Body of pancreas (tissue), 4 donors: ENCODE results near the gene CBY1. TPM values are rescaled to one million over a fixed set of nuclear protein-coding genes. Genes with fewer than 3 reads are reported as not detected.
A peak's percentile ranks its signal among the peaks of the same experiment; 100 is the strongest.

Source experiments
- ATAC-seq: fragments of 150-250 bp; one replicate; pipeline ENCODE4 v1.9.1; 2016
- DNase-seq, 4 donors: peaks; one replicate each; pipeline ENCODE4 v3.0.0-alpha.2; 2019
- H3K27ac ChIP-seq, 4 donors: fragments of 200-600 bp; sonication (generic); 1 replicate in 3 of 4; 2 replicates in 1 of 4; pipeline versions ENCODE4 v1.5.1 to v1.6.1; 2016 to 2019; ENCODE audit warnings: mild to moderate bottlenecking in 1 of 4, mixed read lengths in 1 of 4, moderate library complexity in 1 of 4
- H3K27me3 ChIP-seq, 2 donors: fragments of 200-600 bp; sonication (generic); one replicate each; pipeline ENCODE4 v1.6.0; 2016; ENCODE audit warnings: mild to moderate bottlenecking in 1 of 2
- H3K36me3 ChIP-seq, 2 donors: fragments of 200-600 bp; sonication (generic); replicated peaks in 1 of 2; 2 replicates each; pipeline ENCODE4 v1.5.1; 2016; ENCODE audit warnings: low read depth in 2 of 2; ENCODE audit not compliant: insufficient read depth in 1 of 2
- H3K4me1 ChIP-seq: fragments of 200-600 bp; sonication (generic); one replicate; pipeline ENCODE4 v1.6.0; 2016
- H3K4me3 ChIP-seq, 2 donors: fragments of 200-600 bp; sonication (generic); 1 replicate in 1 of 2; 2 replicates in 1 of 2; pipeline ENCODE4 v1.5.1; 2016 to 2019
- H3K9me3 ChIP-seq, 3 donors: fragments of 200-600 bp; sonication (generic); 1 replicate in 2 of 3; 2 replicates in 1 of 3; pipeline ENCODE4 v1.5.1; 2016
- POLR2A ChIP-seq, 3 donors: fragments of 450-650 bp; IDR thresholded peaks; one replicate each; pipeline ENCODE4 v1.6.1; 2016; ENCODE audit warnings: antibody characterized with exemption in 3 of 3, mild to moderate bottlenecking in 2 of 3
- WGBS, 2 donors: methylation state at CpG; one replicate each; pipeline ENCODE4 v1.1.5; 2017; 5-methylcytosine and 5-hydroxymethylcytosine counted together
- intact Hi-C: fragments of 100-400 bp; cut with DNase I; formaldehyde crosslinking; loops from one replicate; pipeline ENCODE4 v1.15.1; 2023
- total RNA-seq, 2 donors: library from RNA; depleted of rRNA; stranded (reverse); fragments of >200 nt; gene quantifications; one replicate each; pipeline ENCODE4 v1.1.0, GENCODE V29; 2016
- TF ChIP-seq, protein P1 (sequence below), 7 experiments: fragments of 450-650 bp in 4 of 7; fragments of 200-600 bp in 3 of 7; sonication (generic) in 3 of 7; IDR thresholded peaks; one replicate each; pipeline ENCODE4 v1.5.1; 2016 to 2019; ENCODE audit warnings: antibody characterized with exemption in 7 of 7

The CBY1 gene
- total RNA-seq, 2 donors from 2014 or later, result 8.6 to 16.5 TPM

DNA sequence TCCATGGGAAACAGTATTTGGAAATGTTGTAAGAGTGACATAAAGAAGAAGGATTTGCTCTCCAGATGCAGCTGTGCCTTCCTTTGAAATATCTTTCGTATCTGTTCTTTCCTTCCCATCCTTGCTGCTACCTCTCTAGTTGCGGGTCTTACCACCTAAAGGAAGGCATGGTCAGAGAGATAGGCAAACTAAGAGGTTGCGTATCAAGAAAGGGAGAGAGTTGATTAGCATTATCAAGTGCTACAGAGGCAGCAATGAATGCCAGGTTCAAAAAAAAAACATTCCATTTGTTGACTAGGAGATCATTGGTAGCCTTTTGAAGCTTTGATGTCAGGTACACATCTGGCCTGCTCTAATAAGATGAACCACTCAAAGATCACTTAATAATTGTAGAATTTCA lies 53.9 kb downstream of the CBY1 start:
- Histone ChIP-seq H3K4me1 (peaks cover 29% of the 10 kb centered on the region), H3K9me3 (no peaks in the 10 kb centered on the region), H3K27me3 (no peaks in the 10 kb centered on the region), H3K36me3 (no peaks in the 10 kb centered on the region), H3K27ac (no peak overlapping the region), H3K4me3 (no peak overlapping the region)
- ATAC-seq (no peak), DNase-seq (no peak)
- TF ChIP-seq POLR2A (IDR thresholded peaks at IDR 0.05), result no peak
- TF ChIP-seq, protein P1, sequence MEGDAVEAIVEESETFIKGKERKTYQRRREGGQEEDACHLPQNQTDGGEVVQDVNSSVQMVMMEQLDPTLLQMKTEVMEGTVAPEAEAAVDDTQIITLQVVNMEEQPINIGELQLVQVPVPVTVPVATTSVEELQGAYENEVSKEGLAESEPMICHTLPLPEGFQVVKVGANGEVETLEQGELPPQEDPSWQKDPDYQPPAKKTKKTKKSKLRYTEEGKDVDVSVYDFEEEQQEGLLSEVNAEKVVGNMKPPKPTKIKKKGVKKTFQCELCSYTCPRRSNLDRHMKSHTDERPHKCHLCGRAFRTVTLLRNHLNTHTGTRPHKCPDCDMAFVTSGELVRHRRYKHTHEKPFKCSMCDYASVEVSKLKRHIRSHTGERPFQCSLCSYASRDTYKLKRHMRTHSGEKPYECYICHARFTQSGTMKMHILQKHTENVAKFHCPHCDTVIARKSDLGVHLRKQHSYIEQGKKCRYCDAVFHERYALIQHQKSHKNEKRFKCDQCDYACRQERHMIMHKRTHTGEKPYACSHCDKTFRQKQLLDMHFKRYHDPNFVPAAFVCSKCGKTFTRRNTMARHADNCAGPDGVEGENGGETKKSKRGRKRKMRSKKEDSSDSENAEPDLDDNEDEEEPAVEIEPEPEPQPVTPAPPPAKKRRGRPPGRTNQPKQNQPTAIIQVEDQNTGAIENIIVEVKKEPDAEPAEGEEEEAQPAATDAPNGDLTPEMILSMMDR (IDR thresholded peaks at IDR 0.05), result no peak
- WGBS, 2 donors, result 76 to 86% methylated on average over 3 of the region's 3 CpGs
- intact Hi-C loops, result no loop called here

DNA sequence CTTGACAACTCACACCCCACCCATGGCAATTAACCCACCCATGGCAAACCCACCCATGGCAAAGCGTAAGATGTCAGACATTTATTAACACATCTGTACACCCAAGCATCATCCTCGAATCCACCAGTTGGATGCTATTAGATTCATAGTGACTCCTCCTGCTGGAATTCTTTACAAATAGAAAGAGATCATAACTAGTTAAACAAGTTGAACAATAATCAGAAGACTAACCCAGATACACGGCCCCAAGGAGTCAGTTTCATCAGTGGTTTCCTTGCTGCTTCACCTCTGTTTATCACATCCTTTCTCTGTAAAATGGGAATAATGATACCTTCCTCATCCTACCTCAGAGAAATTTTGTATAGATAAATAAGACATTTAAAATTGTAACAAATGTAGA lies 54.4 kb downstream of the CBY1 start:
- intact Hi-C loops, result no loop called here
- Histone ChIP-seq H3K9me3 (no peaks in the 10 kb centered on the region), H3K36me3 (no peaks in the 10 kb centered on the region), H3K27ac (no peak overlapping the region), H3K27me3 (no peaks in the 10 kb centered on the region), H3K4me1 (peaks cover 29% of the 10 kb centered on the region), H3K4me3 (no peak overlapping the region)
- TF ChIP-seq, protein P1 (IDR thresholded peaks at IDR 0.05), result no peak
- ATAC-seq (no peak), DNase-seq (no peak)
- WGBS, 2 donors, result 63 to 65% methylated on average over 3 of the region's 3 CpGs

DNA sequence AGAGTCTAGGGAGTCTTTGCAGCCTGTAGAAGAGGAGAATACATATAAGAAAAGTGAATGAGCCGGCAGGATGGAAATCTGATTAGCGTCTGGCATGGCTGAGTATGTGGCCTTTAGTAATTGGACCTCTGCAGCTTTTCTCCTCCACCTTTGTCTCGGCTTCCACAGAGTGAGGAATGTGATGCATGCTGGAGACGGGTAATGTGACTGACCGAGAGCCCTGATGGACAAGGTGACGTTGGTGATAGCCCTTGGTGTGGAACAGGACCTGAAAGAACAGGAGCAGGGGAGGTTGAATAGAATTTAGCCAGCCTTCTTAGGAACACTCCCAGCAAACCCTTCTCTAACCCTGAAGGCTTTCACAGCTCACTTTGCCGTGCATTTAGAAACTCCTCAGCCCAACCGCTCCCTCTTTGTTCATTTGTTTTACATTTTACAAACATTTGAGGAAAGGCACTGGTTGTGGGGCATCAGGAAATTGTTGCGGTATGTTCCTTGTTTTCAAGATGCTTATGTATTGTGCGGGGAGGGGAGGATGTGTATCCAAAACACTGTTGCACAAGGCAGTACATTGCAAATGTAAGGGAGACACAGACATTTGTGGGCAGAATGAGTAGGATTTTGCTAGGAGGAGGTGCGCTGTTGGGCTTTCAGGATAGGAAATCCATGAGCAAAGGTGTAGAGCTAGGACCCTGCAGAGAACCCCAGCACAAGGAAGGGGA lies 56.2 kb downstream of the CBY1 start:
- no peak for TF ChIP-seq POLR2A (IDR thresholded peaks at IDR 0.05)
- TF ChIP-seq, protein P1 (IDR thresholded peaks at IDR 0.05), result no peak
- intact Hi-C loops, result no loop called here
- DNase-seq, result no peak
- no peak overlapping the region for H3K27ac ChIP-seq
- H3K9me3 ChIP-seq, result no peaks in the 10 kb centered on the region
- peaks cover 20% of the 10 kb centered on the region for H3K4me1 ChIP-seq
- 84 to 87% methylated on average over 11 of the region's 11 CpGs for WGBS, 2 donors
- H3K27me3 ChIP-seq, result no peaks in the 10 kb centered on the region
- ATAC-seq, result no peak
- H3K4me3 ChIP-seq, result no peak overlapping the region
- H3K36me3 ChIP-seq, result no peaks in the 10 kb centered on the region

DNA sequence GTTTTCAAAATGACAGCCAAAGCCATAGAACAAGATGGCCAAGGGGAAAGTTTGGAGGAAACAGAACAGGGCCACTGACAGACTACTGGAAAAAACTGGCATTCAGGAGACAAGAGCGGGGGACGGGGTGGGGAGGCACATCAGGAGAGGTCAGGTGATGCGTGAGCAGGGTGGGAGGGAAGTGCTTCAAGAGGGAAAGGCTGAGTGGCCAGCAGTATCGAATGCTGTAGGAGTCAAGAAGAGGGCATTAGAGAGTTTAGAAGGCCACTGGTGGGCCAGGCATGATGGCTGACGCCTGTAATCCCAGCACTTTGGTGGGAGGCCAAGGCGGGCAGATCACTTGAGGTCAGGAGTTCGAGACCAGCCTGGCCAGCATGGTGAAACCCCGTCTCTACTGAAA lies 57.5 kb downstream of the CBY1 start:
- H3K27ac ChIP-seq, result no peak overlapping the region
- 87 to 90% methylated on average over 7 to 8 of the region's 8 CpGs for WGBS, 2 donors
- no peaks in the 10 kb centered on the region for H3K27me3 ChIP-seq
- intact Hi-C loops, result no loop called here
- ATAC-seq (no peak), DNase-seq (no peak)
- H3K9me3 ChIP-seq, result no peaks in the 10 kb centered on the region
- no peak for TF ChIP-seq POLR2A (IDR thresholded peaks at IDR 0.05)
- TF ChIP-seq, protein P1 (IDR thresholded peaks at IDR 0.05), result no peak
- H3K4me1 ChIP-seq, result peaks cover 21% of the 10 kb centered on the region
- H3K36me3 ChIP-seq, result no peaks in the 10 kb centered on the region
- no peak overlapping the region for H3K4me3 ChIP-seq

DNA sequence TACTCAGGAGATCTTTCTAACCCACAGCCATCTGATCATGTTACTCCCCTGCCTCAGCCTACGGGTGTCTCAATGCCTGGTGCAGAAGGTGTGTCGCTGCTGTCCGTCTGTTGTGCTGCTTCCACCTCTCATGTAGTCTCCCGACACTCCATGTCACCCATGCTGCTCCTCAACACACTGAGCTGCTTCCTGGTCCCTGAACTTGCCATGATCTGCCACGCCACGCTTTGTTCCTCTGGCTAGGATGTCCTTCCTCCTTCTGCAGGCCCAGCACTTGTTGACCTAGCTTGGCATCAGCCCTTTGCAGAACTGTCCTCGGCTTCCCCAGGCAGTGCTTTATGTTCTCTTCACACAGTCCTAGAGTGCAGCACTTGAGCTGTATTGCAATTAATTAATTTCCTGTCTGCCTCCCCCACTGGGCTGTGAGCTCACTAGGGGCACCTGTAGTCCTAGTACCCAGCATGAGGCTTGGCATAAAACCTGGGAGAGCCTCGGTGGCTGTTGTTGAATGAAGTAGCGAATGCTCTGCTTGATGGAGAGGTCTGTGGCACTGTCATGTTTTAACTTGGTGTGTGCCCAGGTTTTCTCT lies 58.8 kb downstream of the CBY1 start:
- Histone ChIP-seq H3K4me3 (no peak overlapping the region), H3K27ac (peak overlapping the region in 1 of 4 donors; percentile 32), H3K9me3 (no peaks in the 10 kb centered on the region), H3K36me3 (no peaks in the 10 kb centered on the region), H3K27me3 (no peaks in the 10 kb centered on the region), H3K4me1 (peaks cover 14% of the 10 kb centered on the region)
- ATAC-seq (no peak), DNase-seq (no peak)
- no peak for TF ChIP-seq POLR2A (IDR thresholded peaks at IDR 0.05)
- TF ChIP-seq, protein P1 (IDR thresholded peaks at IDR 0.05), result no peak
- intact Hi-C loops, result no loop called here
- WGBS, 2 donors, result 83 to 89% methylated on average over 9 of the region's 9 CpGs
